Measurements from ENCODE around the gene WFIKKN1.

WFIKKN1 gene

DNA sequence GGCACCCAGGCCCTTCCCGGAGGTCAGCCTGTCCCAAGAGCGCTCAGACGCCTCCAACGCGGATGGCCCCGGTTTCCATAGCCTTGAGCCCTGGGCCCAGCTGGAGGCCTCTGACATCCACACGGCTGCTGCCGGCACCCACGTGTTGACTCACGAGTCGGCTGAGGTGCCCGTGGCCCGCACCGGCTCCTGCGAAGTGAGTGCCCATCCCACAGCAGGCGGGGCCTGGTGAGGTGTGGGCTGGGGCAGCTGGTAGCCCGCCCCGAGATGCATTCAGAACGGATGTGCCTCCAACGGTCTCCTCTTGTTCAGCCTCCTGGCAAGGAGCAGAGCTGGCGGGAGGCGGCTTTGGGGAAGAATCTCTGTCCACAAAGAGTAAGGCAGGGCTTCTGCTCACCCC, 21.1 kb downstream of the WFIKKN1 start:
- in situ Hi-C loops (cut with MboI; ENCODE audit: low sequenced_read_pairs) = no loop called here

GRCh38 chr16:652454-653305, 21.9 kb downstream of the WFIKKN1 start:
- in situ Hi-C loops (cut with MboI; ENCODE audit: low sequenced_read_pairs) = no loop called here

DNA sequence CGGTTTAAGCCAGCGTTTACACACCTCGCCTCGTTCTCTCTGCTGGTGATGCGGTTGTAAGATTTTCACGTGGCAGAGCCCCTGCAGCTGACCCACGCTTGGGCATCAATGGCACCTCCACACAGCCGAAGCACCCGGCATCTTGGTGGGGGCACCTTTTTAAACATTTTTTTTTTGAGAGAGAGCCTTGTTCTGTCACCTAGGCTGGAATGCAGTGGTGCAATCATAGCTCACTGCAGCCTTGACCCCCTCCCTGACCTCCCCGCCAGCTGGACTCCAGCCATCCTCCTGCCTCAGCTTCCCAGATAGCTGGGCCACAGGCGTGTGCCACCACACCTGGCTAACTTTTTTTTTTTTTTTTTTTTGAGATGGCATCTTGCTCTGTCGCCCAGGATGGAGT, 23.2 kb downstream of the WFIKKN1 start:
- in situ Hi-C loops (cut with MboI; ENCODE audit: low sequenced_read_pairs) = no loop called here

DNA sequence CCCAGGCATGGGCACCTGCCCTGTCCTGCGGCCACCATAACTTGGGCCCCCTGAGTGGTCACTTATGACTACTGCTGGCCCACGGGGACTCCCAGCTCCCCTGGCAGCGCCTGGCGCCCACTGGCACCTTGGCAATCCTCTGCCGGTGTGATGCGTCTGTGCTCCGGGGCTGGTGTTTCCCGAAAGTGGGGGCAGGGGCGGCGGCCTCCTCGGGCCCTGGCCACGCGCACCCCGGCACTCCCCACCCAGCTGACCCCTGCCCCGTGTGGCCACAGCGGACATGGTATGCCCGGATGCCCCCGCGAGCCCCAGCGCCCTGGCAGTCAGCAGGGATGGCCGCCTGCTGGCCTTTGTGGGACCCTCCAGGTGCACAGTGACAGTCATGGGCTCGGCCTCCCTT, 26.7 kb downstream of the WFIKKN1 start:
- in situ Hi-C loops (cut with MboI; ENCODE audit: low sequenced_read_pairs) = no loop called here

- in situ Hi-C loops (cut with MboI; ENCODE audit: low sequenced_read_pairs) = no loop called here
These were observed 28.1 kb downstream of the WFIKKN1 start for GRCh38 chr16:658679-659571.

GRCh38 chr16:659618-660017, 28.8 kb downstream of the WFIKKN1 start:
- in situ Hi-C loops (cut with MboI; ENCODE audit: low sequenced_read_pairs) = no loop called here

GRCh38 chr16:660132-660458, 29.3 kb downstream of the WFIKKN1 start:
- in situ Hi-C loops (cut with MboI; ENCODE audit: low sequenced_read_pairs) = no loop called here

- in situ Hi-C loops (cut with MboI; ENCODE audit: low sequenced_read_pairs) = no loop called here
These were observed 29.8 kb downstream of the WFIKKN1 start for GRCh38 chr16:660459-661183.

DNA sequence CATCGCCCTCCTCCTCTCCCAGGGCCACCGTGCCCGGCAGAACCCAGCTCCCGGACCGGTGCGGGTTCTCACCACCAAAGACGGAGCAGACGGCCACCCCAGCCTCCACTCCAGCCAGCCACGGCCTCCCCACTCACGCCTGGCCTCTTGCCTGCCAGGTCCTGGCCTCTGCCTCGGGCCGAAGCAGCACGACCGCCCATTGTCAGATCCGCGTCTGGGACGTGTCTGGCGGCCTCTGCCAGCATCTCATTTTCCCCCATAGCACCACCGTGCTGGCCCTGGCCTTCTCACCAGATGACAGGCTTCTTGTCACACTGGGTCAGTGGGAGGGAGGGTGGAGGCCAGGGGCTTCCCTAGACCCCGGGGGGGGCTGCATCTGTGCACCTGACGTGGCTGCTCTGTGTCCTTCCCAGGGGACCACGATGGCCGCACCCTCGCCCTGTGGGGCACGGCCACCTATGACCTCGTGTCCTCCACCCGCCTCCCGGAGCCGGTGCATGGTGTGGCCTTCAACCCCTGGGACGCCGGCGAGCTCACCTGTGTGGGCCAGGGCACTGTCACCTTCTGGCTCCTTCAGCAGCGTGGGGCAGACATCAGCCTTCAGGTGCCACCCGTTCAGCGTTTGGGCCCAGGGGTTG, 30.5 kb downstream of the WFIKKN1 start:
- in situ Hi-C loops (cut with MboI; ENCODE audit: low sequenced_read_pairs) = no loop called here

DNA sequence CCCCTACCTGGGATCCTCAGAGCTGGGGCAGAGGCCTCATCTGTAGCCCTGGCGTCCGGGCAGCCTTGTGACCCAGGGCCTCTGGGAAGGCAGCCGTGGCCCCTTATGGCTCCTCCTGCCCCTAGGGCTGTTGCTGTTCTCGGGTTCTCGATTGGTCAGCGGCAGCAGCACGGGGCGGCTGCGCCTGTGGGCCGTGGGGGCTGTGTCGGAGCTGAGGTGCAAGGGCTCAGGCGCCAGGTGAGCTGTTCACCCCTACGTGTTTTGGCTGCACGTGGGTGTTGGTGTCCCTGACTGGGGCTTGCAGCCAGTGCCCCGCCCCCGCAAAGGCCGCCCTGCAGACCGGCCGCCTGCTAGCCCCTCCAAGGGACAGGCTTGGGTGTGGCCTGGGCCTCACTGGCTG, 31.3 kb downstream of the WFIKKN1 start:
- in situ Hi-C loops (cut with MboI; ENCODE audit: low sequenced_read_pairs) = no loop called here

DNA sequence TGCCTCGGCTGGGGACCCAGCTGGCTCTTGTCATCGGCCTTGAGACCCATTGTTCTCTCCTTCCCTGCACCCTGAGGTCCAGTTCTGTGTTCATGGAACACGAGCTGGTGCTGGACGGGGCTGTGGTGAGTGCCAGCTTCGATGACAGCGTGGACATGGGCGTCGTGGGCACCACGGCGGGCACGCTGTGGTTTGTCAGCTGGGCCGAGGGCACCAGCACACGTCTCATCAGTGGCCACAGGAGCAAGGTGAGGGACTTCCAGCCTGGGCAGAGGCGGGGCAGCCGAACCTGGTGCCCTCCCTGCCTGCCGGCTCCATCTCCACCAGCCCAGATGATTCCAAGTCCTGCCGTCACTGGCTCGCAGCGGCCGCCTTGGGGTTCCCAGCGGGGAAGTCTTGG, 31.8 kb downstream of the WFIKKN1 start:
- in situ Hi-C loops (cut with MboI; ENCODE audit: low sequenced_read_pairs) = no loop called here

DNA sequence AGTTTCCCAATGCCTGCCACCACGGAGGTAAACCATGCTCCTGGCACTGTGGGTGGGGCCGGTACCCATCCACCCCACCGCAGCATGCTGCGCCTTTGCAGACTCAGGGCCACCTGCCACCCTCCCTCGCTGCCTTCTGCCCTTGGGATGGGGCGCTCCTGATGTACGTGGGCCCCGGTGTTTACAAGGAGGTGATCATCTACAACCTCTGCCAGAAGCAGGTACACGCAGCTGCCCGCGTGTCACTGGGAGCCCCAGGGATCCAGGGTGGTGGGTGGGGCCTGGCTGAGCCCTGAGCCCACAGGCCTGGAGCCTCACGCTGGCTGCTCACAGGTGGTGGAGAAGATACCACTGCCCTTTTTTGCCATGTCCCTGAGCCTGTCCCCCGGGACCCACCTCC, 35.8 kb downstream of the WFIKKN1 start:
- in situ Hi-C loops (cut with MboI; ENCODE audit: low sequenced_read_pairs) = no loop called here

GRCh38 chr16:667113-667779, 36.5 kb downstream of the WFIKKN1 start:
- in situ Hi-C loops (cut with MboI; ENCODE audit: low sequenced_read_pairs) = no loop called here

GRCh38 chr16:667780-668518, 37.2 kb downstream of the WFIKKN1 start, which contains the start of gene RHOT2:
Gene RHOT2 (plus strand): TSS chr16:668132. CDS start chr16:668200, 68 bp downstream.
- in situ Hi-C loops (cut with MboI; ENCODE audit: low sequenced_read_pairs) = no loop called here

GRCh38 chr16:668519-669171, 37.9 kb downstream of the WFIKKN1 start:
- in situ Hi-C loops (cut with MboI; ENCODE audit: low sequenced_read_pairs) = no loop called here

GRCh38 chr16:669666-670065, 38.9 kb downstream of the WFIKKN1 start:
- in situ Hi-C loops (cut with MboI; ENCODE audit: low sequenced_read_pairs) = no loop called here

DNA sequence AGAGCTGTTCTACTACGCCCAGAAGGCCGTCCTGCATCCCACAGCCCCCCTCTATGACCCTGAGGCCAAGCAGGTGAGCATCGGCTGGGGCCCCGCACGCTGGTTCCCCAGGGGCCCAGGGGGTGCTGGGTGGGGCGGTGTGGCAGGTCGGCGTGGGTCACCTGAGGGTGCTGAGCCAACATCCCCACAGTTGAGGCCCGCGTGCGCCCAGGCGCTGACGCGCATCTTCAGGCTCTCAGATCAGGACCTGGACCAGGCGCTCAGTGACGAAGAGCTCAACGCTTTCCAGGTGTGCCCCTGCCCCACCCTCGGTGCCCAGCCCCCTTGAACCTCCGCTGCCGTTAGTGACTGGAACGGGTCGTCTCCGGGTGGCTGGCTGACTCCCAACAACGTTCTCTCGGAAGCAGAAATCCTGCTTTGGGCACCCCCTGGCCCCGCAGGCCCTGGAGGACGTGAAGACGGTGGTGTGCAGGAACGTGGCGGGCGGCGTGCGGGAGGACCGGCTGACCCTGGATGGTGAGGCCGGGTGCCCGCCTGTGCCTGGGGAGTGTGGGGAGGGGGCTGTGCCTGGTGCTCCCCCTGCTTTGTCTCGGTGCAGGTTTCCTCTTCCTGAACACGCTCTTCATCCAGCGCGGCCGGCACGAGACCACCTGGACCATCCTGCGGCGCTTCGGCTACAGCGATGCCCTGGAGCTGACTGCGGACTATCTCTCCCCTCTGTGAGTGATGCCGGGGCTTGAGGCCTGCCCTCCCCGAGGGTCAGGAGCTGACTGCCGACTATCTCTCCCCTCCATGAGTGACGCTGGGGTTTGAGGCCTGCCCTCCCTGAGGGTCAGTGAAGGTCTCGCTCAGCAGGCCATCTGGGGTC, 39.9 kb downstream of the WFIKKN1 start:
- in situ Hi-C loops (cut with MboI; ENCODE audit: low sequenced_read_pairs) = no loop called here

Data from HL-60/S4 treated with retinoic acid at 250 ng/mL for 4 days and 3 days (cell line).